Right lobe of liver (tissue), 6 donors: ENCODE measurements around the gene TBCCD1. TPM values are rescaled to one million over a fixed set of nuclear protein-coding genes. Genes with fewer than 3 reads are reported as not detected.
"Not testable (repeated sequence)": the region's sequence is repeated elsewhere in the genome, so short reads cannot be mapped to it uniquely, and the experiment has no call there.

ENCODE experiments used
- ATAC-seq, 4 donors: fragments of 200-7000 bp; cut with Tn5 transposase; one replicate each; pipeline ENCODE4 v1.9.1; 2020; ENCODE audit warnings: mild to moderate bottlenecking in 4 of 4, moderate library complexity in 4 of 4
- DNase-seq, 3 donors: peaks; one replicate each; pipeline ENCODE4 v3.0.0-alpha.2; 2020
- H3K27ac ChIP-seq, 3 donors: fragments of 200-600 bp; one replicate each; pipeline ENCODE4 v1.8.0; 2022
- H3K27me3 ChIP-seq, 2 donors: fragments of 200-600 bp; one replicate each; pipeline ENCODE4 v1.8.0; 2022
- H3K36me3 ChIP-seq, 4 donors: fragments of 200-600 bp; sonication (generic) in 1 of 4; one replicate each; pipeline versions ENCODE4 v1.5.1 to v1.8.0; 2017 to 2022; ENCODE audit warnings: control low read depth in 1 of 4
- H3K4me1 ChIP-seq, 4 donors: fragments of 200-600 bp; sonication (generic) in 1 of 4; one replicate each; pipeline versions ENCODE4 v1.5.1 to v1.8.0; 2017 to 2022; ENCODE audit warnings: control low read depth in 1 of 4
- H3K4me3 ChIP-seq, 3 donors: fragments of 200-600 bp; one replicate each; pipeline ENCODE4 v1.8.0; 2022
- H3K9me3 ChIP-seq, 4 donors: fragments of 200-600 bp; sonication (generic) in 1 of 4; one replicate each; pipeline versions ENCODE4 v1.5.1 to v1.8.0; 2017 to 2022; ENCODE audit warnings: control low read depth in 1 of 4
- CTCF ChIP-seq, 4 donors: fragments of 200-600 bp in 3 of 4; fragments of 450-650 bp in 1 of 4; IDR thresholded peaks; one replicate each; pipeline versions ENCODE4 v1.5.1 to v1.8.0; 2016 to 2022; ENCODE audit warnings: antibody characterized with exemption in 4 of 4, mild to moderate bottlenecking in 2 of 4
- POLR2A ChIP-seq: fragments of 450-650 bp; IDR thresholded peaks from one replicate; pipeline ENCODE4 v1.6.1; 2017; ENCODE audit warnings: antibody characterized with exemption, mild to moderate bottlenecking
- WGBS: methylation state at CpG from one replicate; pipeline ENCODE4 v1.1.6; 2018; ENCODE audit warnings: low coverage, low lambda C conversion rate; ENCODE audit not compliant: insufficient coverage; ENCODE audit errors: missing lambda C conversion rate; 5-methylcytosine and 5-hydroxymethylcytosine counted together
- intact Hi-C, 2 donors: fragments of 100-400 bp; cut with DNase I; formaldehyde crosslinking; loops; one replicate each; pipeline versions ENCODE4 v1.11.2 to v1.14.1; 2022
- total RNA-seq, 6 experiments: library from RNA; depleted of rRNA in 2 of 6; stranded (reverse); fragments of >200 nt in 2 of 6; fragmentation: NEBNext Ultra II Directional in 3 of 6; extraction: Animal tissue kit (Norgen Biotek cat#: 25700) in 3 of 6; gene quantifications; one replicate each; pipeline versions ENCODE4 v1.1.0 to v1.2.4, GENCODE V29; 2016 to 2023
- donor health status: DM: no; HTN: yes; CAD: no.
- donor health status: DM: no; HTN: no; CAD: no.
- donor health status: DM: no; HTN: no; CAD: no.
- donor health status: DM: no; HTN: yes; CAD: no.
- donor health status: DM: no; HTN: yes; CAD: no.

TBCCD1 gene
- total RNA-seq, 6 experiments from 2014 or later = 6.7 to 8.7 (median 7.5) TPM

DNA sequence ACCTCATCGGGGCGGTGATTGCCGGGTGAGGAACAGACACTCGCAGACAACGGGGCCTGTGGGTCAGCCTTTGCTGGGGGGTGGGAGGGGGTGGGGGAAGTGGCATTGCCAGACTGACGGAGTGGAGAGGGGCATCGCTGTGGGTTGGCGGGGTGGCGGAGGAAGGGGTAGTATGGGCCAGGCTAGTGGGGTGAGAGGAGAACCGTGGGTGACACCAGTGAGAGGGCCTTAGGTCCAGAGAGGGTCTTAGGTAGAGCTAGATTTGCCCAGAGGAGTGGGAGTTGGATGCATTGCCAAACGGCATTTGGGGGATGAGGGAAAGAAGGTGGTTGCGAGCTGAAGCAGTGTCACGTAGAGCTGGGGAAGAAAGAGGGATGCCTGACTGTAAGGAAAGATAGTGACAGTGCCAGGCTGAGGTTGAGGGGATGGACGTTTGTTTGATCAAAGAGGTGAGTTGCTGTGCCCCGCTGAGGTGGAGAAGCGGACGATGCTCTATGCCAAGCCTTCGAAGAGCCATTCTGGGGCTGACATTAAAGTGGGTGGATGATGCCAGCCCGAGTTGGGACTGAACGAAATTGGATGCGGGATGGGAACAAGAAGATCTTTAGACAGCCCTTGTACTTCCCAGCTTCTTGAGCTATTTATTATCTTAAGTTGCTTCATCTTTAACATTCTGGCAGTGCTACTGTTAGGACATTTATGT, 4.0 kb upstream of the TBCCD1 start:
- WGBS = 5% methylated on average over 19 of the region's 21 CpGs
- TF ChIP-seq CTCF (IDR thresholded peaks at IDR 0.05) = no peak
- no peak for TF ChIP-seq POLR2A
- intact Hi-C loops = no loop called here

DNA sequence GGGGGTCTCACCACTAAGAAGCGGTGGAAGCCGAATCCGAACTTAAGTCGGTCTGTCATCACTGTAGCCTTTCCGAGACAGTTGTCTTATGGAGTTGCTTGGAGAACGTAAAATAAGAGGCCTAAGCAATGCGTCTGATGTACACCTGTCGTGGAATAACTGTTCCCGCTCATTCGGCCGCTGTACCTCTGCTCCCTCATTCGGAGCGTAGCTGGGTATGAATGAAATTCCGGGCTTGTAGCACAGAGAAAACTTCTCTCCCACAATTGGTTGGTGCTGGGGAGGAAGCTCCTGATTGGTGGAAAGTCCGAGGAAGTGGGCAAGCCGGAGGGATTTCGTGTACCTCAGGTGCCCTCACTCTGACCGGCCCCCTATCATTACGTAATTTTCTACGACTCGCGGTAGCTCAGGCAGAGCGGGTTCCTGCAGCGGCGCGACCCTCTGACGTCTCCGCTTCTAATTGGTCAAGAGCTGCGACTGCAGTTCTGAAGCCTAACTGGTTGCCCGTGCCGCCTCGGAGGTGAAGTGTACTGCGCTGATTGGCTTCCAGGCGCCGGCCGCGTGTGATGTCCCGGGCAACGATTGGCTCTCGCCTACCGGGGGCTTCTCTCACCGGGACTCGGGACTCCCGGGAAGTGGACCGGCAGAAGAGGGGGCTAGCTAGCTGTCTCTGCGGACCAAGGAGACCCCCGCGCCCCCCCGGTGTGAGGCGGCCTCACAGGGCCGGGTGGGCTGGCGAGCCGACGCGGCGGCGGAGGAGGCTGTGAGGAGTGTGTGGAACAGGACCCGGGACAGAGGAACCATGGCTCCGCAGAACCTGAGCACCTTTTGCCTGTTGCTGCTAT, 3.2 kb upstream of the TBCCD1 start, which contains the start of gene DNAJB11:
TSS of gene DNAJB11 (plus strand) at position 625 of the 845 bp plus-strand sequence. CDS start at position 803, 178 bp downstream.
- Histone ChIP-seq H3K9me3 (no peaks in the 10 kb centered on the region), H3K27me3 (no peaks in the 10 kb centered on the region), H3K4me3 (peak within 1 kb of the TSS; percentile 63 to 93 (median 92)), H3K36me3 (peaks cover 0 to 15% (median 8%) of the 10 kb centered on the region in 4 donors), H3K27ac (peak within 1 kb of the TSS; percentile 80 to 89 (median 82)), H3K4me1 (peaks cover 0 to 33% (median 14%) of the 10 kb centered on the region in 4 donors)
- peak; percentile 85 to 94 (median 90) for ATAC-seq
- peak; percentile 99 to 100 (median 100) for DNase-seq
- under 1% methylated on average over 51 of the region's 59 CpGs for WGBS
- intact Hi-C loops = no loop called here
- no peak for TF ChIP-seq CTCF (IDR thresholded peaks at IDR 0.05)
- peak; percentile 87 for TF ChIP-seq POLR2A

More for the DNA sequence above, 4.0 kb upstream of the TBCCD1 start:
- Histone ChIP-seq H3K27ac (peak overlapping the region; percentile 80 to 89 (median 82)), H3K4me1 (peaks cover 0 to 33% (median 13%) of the 10 kb centered on the region in 4 donors), H3K4me3 (peak overlapping the region; percentile 63 to 93 (median 92)), H3K9me3 (no peaks in the 10 kb centered on the region), H3K27me3 (no peaks in the 10 kb centered on the region), H3K36me3 (peaks cover 0 to 22% (median 12%) of the 10 kb centered on the region in 4 donors)
- DNase-seq (peak in 1 of 3 donors; percentile 61), ATAC-seq (no peak)

GRCh38 chr3:186569779-186570095, 2.6 kb upstream of the TBCCD1 start:
- DNase-seq (no peak), ATAC-seq (no peak)
- no peaks in the 10 kb centered on the region for H3K9me3 ChIP-seq
- H3K36me3 ChIP-seq = peaks cover 0 to 15% (median 8%) of the 10 kb centered on the region in 4 donors
- WGBS = 3% methylated on average over 7 of the region's 7 CpGs
- H3K27me3 ChIP-seq = no peaks in the 10 kb centered on the region
- TF ChIP-seq CTCF (IDR thresholded peaks at IDR 0.05) (no peak), POLR2A (no peak)
- intact Hi-C loops = no loop called here
- H3K27ac ChIP-seq = peak overlapping the region in 1 of 3 donors; percentile 89
- peaks cover 0 to 33% (median 14%) of the 10 kb centered on the region in 4 donors for H3K4me1 ChIP-seq
- H3K4me3 ChIP-seq = peak overlapping the region; percentile 28 to 93 (median 92)

DNA sequence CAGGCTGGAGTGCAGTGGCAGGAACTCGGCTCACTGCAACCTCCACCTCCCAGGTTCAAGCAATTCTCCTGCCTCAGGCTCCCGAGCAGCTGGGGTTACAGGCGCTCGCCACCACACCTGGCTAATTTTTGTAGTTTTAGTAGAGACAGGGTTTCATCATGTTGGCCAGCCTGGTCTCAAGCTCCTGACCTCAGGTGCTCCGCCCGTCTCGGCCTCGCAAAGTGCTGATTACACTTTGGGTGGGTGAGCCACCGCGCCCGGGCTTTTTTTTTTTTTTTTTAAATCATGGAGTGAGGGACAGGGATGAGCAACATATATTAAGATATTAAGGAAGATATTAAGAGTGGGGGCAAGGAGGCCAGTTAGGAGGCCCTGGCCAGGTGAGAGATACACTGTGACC, 2.2 kb upstream of the TBCCD1 start:
- DNase-seq, intact Hi-C loops, ATAC-seq, H3K27ac ChIP-seq, H3K9me3 ChIP-seq, H3K27me3 ChIP-seq: not testable (repeated sequence)
- WGBS = 86% methylated on average over 10 of the region's 11 CpGs
- Histone ChIP-seq H3K36me3 (peaks cover 0 to 15% (median 8%) of the 10 kb centered on the region in 4 donors), H3K4me1 (peaks cover 0 to 33% (median 14%) of the 10 kb centered on the region in 4 donors), H3K4me3 (peak overlapping the region in 1 of 3 donors; percentile 28)
